ENCODE measurements around the gene LIPC. TPM values are rescaled to one million over a fixed set of nuclear protein-coding genes. Genes with fewer than 3 reads are reported as not detected.
A peak's percentile ranks its signal among the peaks of the same experiment; 100 is the strongest.

LIPC gene
- total RNA-seq, 2 donors from 2014 or later, result 1.0 to 3.2 TPM

DNA sequence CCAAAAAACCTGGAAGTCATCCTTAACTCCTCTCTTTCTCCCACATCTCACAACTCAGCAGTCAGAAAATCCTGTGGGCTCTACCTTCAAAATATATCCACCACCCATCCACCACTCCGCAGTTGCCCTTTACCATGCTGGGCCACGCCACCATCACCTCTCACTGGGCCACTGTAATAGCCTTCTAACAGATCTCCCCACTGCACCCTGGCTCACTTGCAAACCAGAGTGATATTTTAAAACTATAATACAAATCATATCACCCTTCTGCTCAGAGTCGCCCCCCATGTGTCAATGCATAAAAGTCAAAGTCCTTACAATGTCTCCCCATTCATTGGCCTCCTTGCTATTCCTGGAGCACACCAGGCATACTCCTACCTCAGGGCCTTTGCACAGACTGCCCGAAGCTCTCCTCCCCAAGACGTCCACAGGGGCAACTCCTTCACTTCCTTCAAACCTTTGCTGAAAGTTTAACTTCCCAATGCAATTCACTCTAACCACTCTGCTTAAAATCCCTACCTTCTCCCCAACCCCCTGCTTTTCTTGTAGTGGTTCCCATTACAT is 1.5 kb upstream of the LIPC start:
- no peaks in the 10 kb centered on the region for H3K9me3 ChIP-seq (ENCODE audit: control insufficient read depth, low read length, poor library complexity, severe bottlenecking)
- peaks cover 9% of the 10 kb centered on the region for H3K27me3 Mint-ChIP-seq
- H3K4me1 Mint-ChIP-seq, result no peaks in the 10 kb centered on the region
- no peak overlapping the region for H3K27ac Mint-ChIP-seq
- no peak overlapping the region for H3K4me3 Mint-ChIP-seq
- DNase-seq, result no peak
- no peaks in the 10 kb centered on the region for H3K36me3 Mint-ChIP-seq (ENCODE audit: low read depth)
- ATAC-seq, result no peak

DNA sequence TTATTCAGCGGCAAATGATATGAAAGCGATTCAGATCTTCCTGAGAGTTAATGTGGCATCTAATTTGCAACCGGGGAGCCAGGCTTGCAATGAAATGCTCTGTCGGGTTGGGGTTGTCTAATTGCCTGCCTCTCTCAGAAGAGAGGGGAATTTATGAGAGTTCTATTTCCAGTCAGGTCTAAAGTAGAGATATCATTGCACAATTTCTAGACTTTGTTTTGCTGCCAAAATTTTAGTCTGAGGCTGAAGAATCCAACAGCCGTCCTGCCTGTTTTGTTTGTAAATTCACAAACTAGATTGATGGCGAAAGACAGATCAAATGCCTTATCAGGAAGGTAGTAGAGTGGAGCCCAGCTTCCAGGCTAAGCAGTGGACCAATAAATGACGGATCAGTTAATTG is 610 bp downstream of the LIPC start:
- H3K27me3 Mint-ChIP-seq, result peaks cover 9% of the 10 kb centered on the region
- no peaks in the 10 kb centered on the region for H3K36me3 Mint-ChIP-seq (ENCODE audit: low read depth)
- no peaks in the 10 kb centered on the region for H3K9me3 ChIP-seq (ENCODE audit: control insufficient read depth, low read length, poor library complexity, severe bottlenecking)
- H3K4me3 Mint-ChIP-seq, result no peak overlapping the region
- H3K27ac Mint-ChIP-seq, result no peak overlapping the region
- H3K4me1 Mint-ChIP-seq, result no peaks in the 10 kb centered on the region
- DNase-seq, result no peak
- no peak for ATAC-seq

DNA sequence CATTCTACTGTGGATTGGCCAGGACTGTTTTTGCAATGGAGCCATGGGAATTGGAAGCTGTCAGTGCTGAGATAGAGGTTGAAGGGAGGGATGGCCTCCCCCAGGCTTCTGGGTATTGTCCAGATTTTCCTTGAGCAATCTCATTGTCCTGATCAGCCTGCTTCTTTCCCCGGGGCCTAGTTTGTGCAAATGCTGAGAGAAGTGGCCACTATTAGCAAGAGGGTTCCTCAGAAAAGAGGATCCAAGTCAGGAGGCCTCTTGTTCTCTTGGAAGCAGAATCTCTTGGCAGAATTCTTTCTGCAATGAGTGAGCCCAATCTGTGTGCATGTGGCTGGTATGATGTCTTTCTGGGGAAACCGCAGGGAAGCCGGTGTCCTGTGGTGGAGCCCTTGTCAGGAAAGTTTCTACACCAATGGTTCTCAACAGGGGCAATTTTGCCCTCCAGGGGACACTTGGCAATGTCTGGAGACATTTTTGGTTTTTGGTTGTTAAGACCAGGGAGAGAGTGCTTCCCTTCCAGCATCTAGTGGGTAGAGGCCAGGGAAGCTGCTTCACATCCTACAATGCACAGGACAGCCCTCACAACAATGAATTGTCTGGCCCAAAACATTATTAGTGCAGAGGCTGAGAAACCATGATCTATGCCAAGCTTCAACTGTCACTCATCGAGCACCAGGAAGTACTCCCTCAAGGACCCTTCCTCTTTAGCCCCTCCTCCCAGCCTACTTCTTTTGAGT is 2.0 kb downstream of the LIPC start:
- Mint-ChIP-seq H3K27me3 (peaks cover 9% of the 10 kb centered on the region), H3K4me1 (no peaks in the 10 kb centered on the region), H3K4me3 (no peak overlapping the region)

DNA sequence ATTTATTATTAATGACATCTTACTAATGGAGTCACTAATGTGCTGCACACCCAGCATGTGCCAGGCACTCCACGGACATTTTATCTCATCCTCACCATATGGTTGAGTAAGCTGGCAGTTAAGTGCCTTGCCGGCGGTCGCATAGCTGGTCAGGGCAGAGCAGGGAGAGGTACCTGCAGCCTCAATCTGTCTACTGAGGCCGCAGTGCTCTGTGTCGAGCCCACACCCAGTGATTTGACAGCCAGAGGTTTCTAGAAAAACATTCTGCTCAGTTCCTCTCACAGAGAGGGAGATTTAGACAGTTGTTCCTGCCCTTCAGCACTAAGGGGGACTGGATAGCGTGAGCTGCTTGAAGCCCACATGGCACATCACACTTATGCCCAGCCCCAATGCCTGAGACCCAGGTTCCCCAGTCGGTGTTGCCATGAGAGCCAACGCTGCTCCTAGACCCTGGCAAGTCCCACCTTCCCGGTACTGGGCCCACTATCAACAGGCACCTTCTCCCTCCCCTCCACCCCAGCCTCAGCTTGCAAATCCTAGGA is 2.6 kb downstream of the LIPC start:
- no peak for DNase-seq
- Mint-ChIP-seq H3K4me1 (no peaks in the 10 kb centered on the region), H3K4me3 (no peak overlapping the region), H3K27ac (no peak overlapping the region), H3K27me3 (peaks cover 9% of the 10 kb centered on the region), H3K36me3 (ENCODE audit: low read depth) (no peaks in the 10 kb centered on the region)
- H3K9me3 ChIP-seq (ENCODE audit: control insufficient read depth, low read length, poor library complexity, severe bottlenecking), result no peaks in the 10 kb centered on the region
- ATAC-seq, result no peak

More for the DNA sequence above, 2.0 kb downstream of the LIPC start:
- DNase-seq, result no peak
- ATAC-seq, result no peak
- no peaks in the 10 kb centered on the region for H3K36me3 Mint-ChIP-seq (ENCODE audit: low read depth)
- no peaks in the 10 kb centered on the region for H3K9me3 ChIP-seq (ENCODE audit: control insufficient read depth, low read length, poor library complexity, severe bottlenecking)
- H3K27ac Mint-ChIP-seq, result no peak overlapping the region

DNA sequence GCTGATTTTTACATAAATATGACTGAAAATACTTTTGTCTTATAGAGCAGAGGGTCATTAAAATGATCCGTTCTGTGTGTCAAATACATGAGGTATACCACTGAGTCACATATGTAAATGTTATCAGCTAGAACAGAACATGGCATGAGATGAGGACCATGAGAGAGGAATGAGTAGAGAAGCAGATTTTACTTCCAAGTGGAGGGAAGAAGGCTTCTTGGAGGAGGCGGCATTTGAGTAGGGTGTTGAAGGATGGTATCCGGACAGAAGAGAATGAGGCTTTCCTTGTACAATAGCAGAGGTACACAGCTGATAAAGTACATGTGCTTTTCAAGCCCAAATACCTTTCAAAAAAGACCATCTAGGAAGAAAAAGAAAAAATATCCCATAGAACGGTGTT is 4.8 kb downstream of the LIPC start:
- Mint-ChIP-seq H3K27me3 (no peaks in the 10 kb centered on the region), H3K36me3 (ENCODE audit: low read depth) (no peaks in the 10 kb centered on the region), H3K4me1 (peaks cover 2% of the 10 kb centered on the region), H3K27ac (no peak overlapping the region), H3K4me3 (no peak overlapping the region)
- DNase-seq (no peak), ATAC-seq (no peak)
- H3K9me3 ChIP-seq (ENCODE audit: control insufficient read depth, low read length, poor library complexity, severe bottlenecking), result no peaks in the 10 kb centered on the region

DNA sequence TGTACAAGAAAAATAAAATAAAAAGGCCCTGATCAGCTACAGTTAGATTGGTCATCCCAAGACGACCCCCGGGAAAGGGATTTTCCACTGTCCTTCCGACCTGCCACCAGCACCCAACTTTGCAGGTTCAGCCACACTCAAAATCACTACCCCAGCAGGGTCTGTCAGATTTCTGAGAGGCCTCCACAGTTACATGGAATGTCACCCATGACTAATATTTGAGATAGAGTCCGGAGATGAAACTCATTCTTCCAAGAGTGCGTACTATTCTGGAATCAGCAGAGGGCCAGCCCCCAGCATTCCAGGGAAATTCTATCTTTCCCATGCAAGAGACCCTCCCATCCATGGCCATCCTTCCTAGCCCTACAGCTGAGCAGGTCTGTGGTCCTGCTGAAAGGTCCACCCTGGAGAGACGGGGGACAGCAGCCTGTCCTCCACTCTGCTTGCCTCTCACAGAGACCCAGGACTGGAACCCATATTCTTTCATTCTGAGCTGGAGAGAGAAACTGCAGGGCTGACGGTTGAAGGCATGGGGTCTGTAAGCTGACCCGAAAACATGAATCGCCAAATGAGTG is 5.8 kb downstream of the LIPC start:
- DNase-seq (no peak), ATAC-seq (no peak)
- H3K4me3 Mint-ChIP-seq, result no peak overlapping the region
- no peaks in the 10 kb centered on the region for H3K27me3 Mint-ChIP-seq
- no peak overlapping the region for H3K27ac Mint-ChIP-seq
- peaks cover 5% of the 10 kb centered on the region for H3K4me1 Mint-ChIP-seq
- no peaks in the 10 kb centered on the region for H3K9me3 ChIP-seq (ENCODE audit: control insufficient read depth, low read length, poor library complexity, severe bottlenecking)
- no peaks in the 10 kb centered on the region for H3K36me3 Mint-ChIP-seq (ENCODE audit: low read depth)

DNA sequence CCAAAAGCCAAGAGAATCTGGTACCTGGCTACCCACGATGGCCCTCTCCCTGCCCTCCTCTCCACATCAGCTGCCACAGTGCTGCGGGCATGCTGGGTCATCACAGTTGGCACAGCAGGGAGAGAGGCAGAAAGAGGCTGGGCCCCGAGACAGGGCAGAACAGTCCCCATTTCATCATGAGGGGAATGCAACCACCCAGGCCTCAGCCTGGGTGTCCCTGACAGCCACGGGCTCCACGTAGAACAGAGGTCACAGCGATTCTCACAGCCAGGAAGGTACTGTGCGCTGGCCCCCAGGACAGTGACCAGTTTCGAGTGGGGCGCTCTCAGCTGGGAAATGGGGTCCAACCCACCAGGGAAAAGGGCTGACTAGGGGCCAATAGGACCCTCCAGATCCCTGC is 6.3 kb downstream of the LIPC start:
- H3K27me3 Mint-ChIP-seq, result no peaks in the 10 kb centered on the region

DNA sequence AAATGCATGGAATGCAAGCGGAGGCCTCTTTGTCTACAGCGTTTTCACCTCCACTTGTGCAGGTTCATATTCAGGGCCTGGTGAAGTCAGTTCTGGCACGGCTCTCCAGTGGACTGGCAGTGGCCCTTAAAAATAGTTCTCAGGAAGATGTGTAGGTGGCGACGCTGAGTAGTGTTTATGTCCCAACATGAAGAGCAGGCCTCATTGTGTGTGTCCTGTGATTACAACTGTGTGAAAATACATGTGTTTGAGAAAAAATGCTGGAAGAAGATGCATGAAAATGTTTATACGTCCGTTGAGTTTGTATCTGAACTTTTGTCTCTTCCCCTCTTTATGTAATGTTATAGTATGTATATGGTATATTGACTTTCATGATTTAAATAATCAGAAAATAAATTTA is 7.2 kb downstream of the LIPC start:
- Mint-ChIP-seq H3K4me1 (peaks cover 5% of the 10 kb centered on the region), H3K4me3 (no peak overlapping the region), H3K27me3 (no peaks in the 10 kb centered on the region), H3K36me3 (ENCODE audit: low read depth) (no peaks in the 10 kb centered on the region), H3K27ac (no peak overlapping the region)
- no peaks in the 10 kb centered on the region for H3K9me3 ChIP-seq (ENCODE audit: control insufficient read depth, low read length, poor library complexity, severe bottlenecking)
- ATAC-seq (peak; percentile 58), DNase-seq (no peak)

More for the DNA sequence above, 6.3 kb downstream of the LIPC start:
- H3K9me3 ChIP-seq (ENCODE audit: control insufficient read depth, low read length, poor library complexity, severe bottlenecking), result no peaks in the 10 kb centered on the region
- Mint-ChIP-seq H3K4me3 (no peak overlapping the region), H3K4me1 (peaks cover 5% of the 10 kb centered on the region), H3K27ac (no peak overlapping the region), H3K36me3 (ENCODE audit: low read depth) (no peaks in the 10 kb centered on the region)
- DNase-seq, result no peak
- ATAC-seq, result no peak

DNA sequence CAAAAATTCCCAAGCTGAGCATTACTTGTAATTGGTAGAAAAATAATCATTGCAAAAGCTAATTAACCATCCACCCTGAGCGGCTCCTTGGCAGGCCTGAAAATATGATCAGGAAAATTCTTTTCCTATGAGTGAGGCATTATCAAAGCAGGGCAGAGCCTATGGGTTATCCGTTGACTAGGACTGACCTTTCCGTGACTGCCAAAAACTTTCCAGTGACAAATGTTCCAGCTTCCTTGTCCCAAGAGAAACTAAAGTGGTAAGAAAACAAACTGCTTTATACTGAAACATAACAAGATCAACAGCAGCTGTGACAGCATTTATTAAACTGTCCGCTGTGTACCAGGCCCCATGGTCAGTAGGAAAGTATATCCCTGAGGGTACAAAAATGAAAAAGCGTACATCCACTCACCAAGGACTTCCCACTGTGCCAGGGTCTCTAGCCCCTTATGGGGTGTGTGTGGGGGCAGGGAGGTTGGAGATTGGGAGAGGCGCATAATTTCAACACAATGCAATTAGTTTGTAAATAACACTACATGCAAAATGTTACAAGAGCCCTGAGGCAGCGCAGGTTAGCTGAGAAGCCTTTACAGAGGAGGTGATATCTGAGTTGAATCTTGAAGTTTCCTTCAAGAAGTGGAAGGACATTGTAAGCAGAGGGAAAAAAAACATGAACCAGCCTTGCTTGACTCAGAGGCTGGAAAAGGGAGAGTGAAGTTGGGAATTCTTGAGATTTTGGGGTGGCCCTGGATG is 8.5 kb downstream of the LIPC start:
- Mint-ChIP-seq H3K4me3 (no peak overlapping the region), H3K36me3 (ENCODE audit: low read depth) (no peaks in the 10 kb centered on the region), H3K27ac (peak overlapping the region; percentile 41), H3K27me3 (no peaks in the 10 kb centered on the region), H3K4me1 (peaks cover 5% of the 10 kb centered on the region)
- no peaks in the 10 kb centered on the region for H3K9me3 ChIP-seq (ENCODE audit: control insufficient read depth, low read length, poor library complexity, severe bottlenecking)
- DNase-seq, result no peak
- no peak for ATAC-seq

DNA sequence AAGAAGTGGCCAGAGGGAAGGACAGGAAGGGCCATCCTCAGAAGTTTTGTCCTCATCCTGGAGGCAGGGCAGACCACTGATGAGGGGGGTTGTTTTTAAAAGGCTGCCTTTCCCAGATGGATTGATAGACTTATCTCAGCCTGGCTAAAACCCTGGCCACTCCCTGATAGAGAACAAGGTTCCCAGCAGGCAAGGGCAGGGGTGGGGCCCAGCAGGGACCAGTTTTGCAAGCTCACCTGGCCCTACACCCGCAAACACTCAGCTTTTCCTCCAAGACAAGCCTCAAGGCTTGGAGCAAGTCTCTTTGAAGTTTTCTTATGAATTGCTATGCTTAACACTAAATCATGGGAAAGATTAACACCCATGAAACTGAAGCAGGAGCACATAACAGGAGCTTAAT is 9.1 kb downstream of the LIPC start:
- no peak overlapping the region for H3K4me3 Mint-ChIP-seq
- H3K27ac Mint-ChIP-seq, result peak overlapping the region; percentile 16
- H3K27me3 Mint-ChIP-seq, result no peaks in the 10 kb centered on the region
- H3K36me3 Mint-ChIP-seq (ENCODE audit: low read depth), result no peaks in the 10 kb centered on the region
- H3K4me1 Mint-ChIP-seq, result peaks cover 5% of the 10 kb centered on the region
- DNase-seq (no peak), ATAC-seq (no peak)
- H3K9me3 ChIP-seq (ENCODE audit: control insufficient read depth, low read length, poor library complexity, severe bottlenecking), result no peaks in the 10 kb centered on the region

DNA sequence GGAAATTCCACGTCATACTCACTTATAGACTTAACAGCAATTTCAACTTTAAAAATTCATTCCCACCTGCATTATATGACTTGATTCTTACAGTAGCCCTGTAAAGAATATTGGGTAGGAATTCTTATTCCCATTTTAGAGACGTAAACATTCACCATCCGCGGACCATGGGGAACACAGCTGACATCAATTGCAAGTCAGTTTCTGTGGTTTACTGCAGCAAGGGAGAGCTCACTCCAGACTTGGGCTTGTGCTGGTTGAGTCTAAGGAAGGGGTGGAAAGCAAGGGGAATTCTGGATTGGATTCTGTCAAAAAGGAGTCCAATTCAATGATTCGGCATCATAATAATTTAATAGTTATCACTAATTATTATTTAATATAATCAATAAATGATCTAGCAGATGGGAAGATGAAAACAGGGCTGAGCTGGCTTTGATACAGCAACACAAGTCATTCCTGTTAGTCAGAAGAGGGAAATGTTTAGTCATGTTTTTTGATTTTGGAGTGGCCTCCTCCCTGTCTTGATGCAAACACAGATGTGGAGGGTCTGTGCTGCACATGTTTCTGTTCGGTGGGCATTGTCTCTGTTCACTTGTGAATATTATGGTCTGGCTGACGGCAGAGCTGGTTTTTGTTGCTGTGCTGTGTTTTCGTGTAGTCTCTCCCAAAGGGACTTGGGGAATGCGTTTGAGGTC is 9.7 kb downstream of the LIPC start:
- Mint-ChIP-seq H3K27ac (no peak overlapping the region), H3K4me3 (no peak overlapping the region), H3K27me3 (no peaks in the 10 kb centered on the region), H3K36me3 (ENCODE audit: low read depth) (no peaks in the 10 kb centered on the region), H3K4me1 (peaks cover 5% of the 10 kb centered on the region)
- no peak for DNase-seq
- no peaks in the 10 kb centered on the region for H3K9me3 ChIP-seq (ENCODE audit: control insufficient read depth, low read length, poor library complexity, severe bottlenecking)
- ATAC-seq, result no peak

DNA sequence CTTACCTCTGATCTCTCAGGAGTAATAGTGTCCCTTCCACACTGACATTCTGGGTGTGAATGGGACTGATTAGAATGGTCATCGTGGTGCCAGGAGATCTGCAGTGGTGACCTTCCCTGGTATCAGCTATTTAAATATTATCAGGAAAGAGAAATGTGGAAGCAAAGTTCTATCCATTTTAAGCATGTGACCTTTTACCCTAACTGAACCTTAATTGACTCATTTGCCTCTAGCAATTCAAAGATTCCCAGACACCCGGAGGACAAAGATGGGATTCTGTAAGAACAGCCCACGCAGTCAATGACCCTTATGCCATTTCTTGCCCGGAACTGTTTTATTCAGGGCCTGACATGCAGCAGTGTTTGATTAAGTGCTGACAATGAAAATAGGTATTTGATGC is 10.3 kb downstream of the LIPC start:
- Mint-ChIP-seq H3K4me1 (peaks cover 5% of the 10 kb centered on the region), H3K27ac (no peak overlapping the region), H3K27me3 (no peaks in the 10 kb centered on the region), H3K36me3 (ENCODE audit: low read depth) (no peaks in the 10 kb centered on the region), H3K4me3 (no peak overlapping the region)
- no peak for DNase-seq
- no peaks in the 10 kb centered on the region for H3K9me3 ChIP-seq (ENCODE audit: control insufficient read depth, low read length, poor library complexity, severe bottlenecking)
- no peak for ATAC-seq

DNA sequence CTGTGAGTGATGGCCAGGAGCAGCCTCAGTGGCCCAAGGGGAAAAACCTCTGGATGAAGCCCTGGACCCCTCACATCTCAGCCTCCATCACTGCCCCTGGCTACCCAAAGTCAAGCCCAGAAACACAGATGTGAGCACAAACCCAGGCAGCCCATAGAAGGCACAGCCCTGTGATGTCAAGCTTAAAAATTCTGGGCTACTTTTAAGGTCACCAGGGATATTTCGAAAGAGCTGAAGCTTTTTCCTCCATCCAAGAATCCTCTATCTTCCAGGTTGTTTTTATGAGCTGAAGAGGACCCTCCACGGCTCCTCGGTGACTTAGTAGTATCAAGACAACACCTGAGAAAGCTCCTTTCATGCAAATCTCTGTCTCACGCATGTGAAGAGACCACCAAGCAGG is 11.5 kb downstream of the LIPC start:
- Mint-ChIP-seq H3K36me3 (ENCODE audit: low read depth) (no peaks in the 10 kb centered on the region), H3K4me3 (no peak overlapping the region), H3K4me1 (peaks cover 7% of the 10 kb centered on the region), H3K27ac (no peak overlapping the region), H3K27me3 (no peaks in the 10 kb centered on the region)
- H3K9me3 ChIP-seq (ENCODE audit: control insufficient read depth, low read length, poor library complexity, severe bottlenecking), result no peaks in the 10 kb centered on the region
- DNase-seq (no peak), ATAC-seq (no peak)
